ENCODE results near the gene LMF2. TPM values are rescaled to one million over a fixed set of nuclear protein-coding genes. Genes with fewer than 3 reads are reported as not detected.

The LMF2 gene
- total and polyA plus RNA-seq, 2 of the 4 experiments (the other 2 are of a cell fraction): 16.8 to 82.6 TPM

DNA sequence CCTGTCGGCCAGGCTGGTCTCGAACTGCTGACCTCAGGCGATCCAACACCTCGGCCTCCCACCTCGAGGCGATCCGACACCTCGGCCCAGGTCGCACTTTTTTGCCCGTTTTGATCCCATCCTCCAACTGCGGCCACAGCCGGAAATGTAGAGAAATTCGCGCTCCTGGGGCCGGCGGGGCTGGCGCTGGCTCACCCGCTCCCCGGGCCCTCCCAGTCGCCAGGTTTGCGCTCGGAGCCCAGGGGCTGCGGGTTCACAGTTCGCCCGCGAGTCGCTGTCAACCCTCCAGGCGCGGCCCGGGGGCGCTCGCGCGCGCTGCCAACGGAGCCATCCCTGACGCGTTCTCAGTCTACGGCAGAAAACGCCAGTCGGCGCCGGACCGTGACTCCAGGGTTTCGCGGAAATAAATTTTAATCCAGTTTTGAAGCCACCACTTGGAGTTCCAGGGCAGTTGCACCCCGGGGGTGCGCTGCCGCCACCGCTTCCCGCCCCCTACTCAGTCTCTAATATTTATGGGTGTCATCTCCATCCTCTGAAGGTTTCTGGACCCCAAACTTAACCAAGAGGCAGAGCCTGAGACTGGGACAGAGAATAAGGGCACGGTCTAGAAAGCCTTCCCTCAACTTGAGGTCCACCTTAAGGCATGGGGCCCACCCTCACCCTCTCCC is 36.7 kb upstream of the LMF2 start:
- Histone ChIP-seq H2AK9ac (replicated peaks; ENCODE audit: low read depth, low read length, poor library complexity) (peak overlapping the region; percentile 23), H3K4me2 (ENCODE audit: low read depth, low read length) (peak overlapping the region; percentile 61), H3K79me1 (ENCODE audit: low read depth in 1 of 2, low read length in 2 of 2) (no peaks in the 10 kb centered on the region), H3K56ac (ENCODE audit: extremely low read depth, insufficient read depth, low read length) (no peak overlapping the region), H3K9ac (ENCODE audit: low read depth, low read length) (no peak overlapping the region), H3K18ac (ENCODE audit: low read depth, low read length) (no peak overlapping the region), H3K23ac (ENCODE audit: low read depth, low read length) (peak overlapping the region; percentile 31), H4K20me1 (ENCODE audit: insufficient read depth, low read length) (no peaks in the 10 kb centered on the region), H2AFZ (replicated peaks; ENCODE audit: low read length, poor library complexity) (peak overlapping the region; percentile 74), H2BK15ac (ENCODE audit: low read depth, low read length) (peak overlapping the region; percentile 47; the same call in 1 of the 3 replicates), H3K27me3 (ENCODE audit: control insufficient read depth, insufficient read depth, low read length) (peaks cover 43% of the 10 kb centered on the region), H3K36me3 (ENCODE audit: control insufficient read depth, insufficient read depth, low read length) (no peaks in the 10 kb centered on the region), H4K91ac (ENCODE audit: insufficient read depth, low read depth, low read length) (peak overlapping the region; percentile 25), H4K5ac (ENCODE audit: low read depth, low read length) (no peak overlapping the region; the same call in 1 of the 2 replicates), H4K8ac (ENCODE audit: low read depth in 2 of 2, low read length in 2 of 2) (peak overlapping the region in 1 of 2 experiments; percentile 56; a peak in 1 of 4 replicates), H2AK5ac (ENCODE audit: low read depth, low read length) (peak overlapping the region; percentile 58), H3K4me1 (ENCODE audit: control insufficient read depth, insufficient read depth, low read length) (peaks cover 5% of the 10 kb centered on the region), H3K9me1 (ENCODE audit: insufficient read depth, low read length) (0 out of 2 replicates have a peak, but pooled peaks cover 2% of the 10 kb centered on the region), H2BK5ac (ENCODE audit: low read depth, low read length, poor library complexity, severe bottlenecking) (no peak overlapping the region), H3K27ac (ENCODE audit: insufficient read depth, low read length) (no peak overlapping the region), H2BK120ac (ENCODE audit: low read depth, low read length) (peak overlapping the region; percentile 45; the same call in 1 of the 2 replicates), H3K4me3 (ENCODE audit: insufficient read depth, low read depth, low read length) (0 out of 2 replicates have a peak overlapping the region, but pooled peaks have one; percentile 5), H2BK20ac (ENCODE audit: low read depth, low read length) (0 out of 2 replicates have a peak overlapping the region, but pooled peaks have one; percentile 0), H3K4ac (ENCODE audit: low read depth, low read length) (no peak overlapping the region), H3K9me3 (ENCODE audit: control insufficient read depth, insufficient read depth, low read length) (no peaks in the 10 kb centered on the region), H3K14ac (replicated peaks; ENCODE audit: low read depth, low read length) (no peak overlapping the region)
- dilution Hi-C loops (cut with HindIII; ENCODE audit: low sequenced_read_pairs, unreplicated experiment) (no loop called here), intact Hi-C loops (cut with micrococcal nuclease) (no loop called here), in situ Hi-C loops (cut with MboI; ENCODE audit: low sequenced_read_pairs) (no loop called here)
- ATAC-seq (ENCODE audit: low read depth) (peak; percentile 52; the same call in 1 of the 2 replicates), DNase-seq (peak; percentile 49)
- WGBS, 2 experiments (ENCODE audit: extremely low coverage in 2 of 2, insufficient read length in 1 of 2): 9% methylated on average over 33 of the region's 52 CpGs; no CpG with 5 or more reads in 1 of the 2 experiments
- POLR2A ChIA-PET (ENCODE audit: unreplicated experiment): no interaction called here
- CTCF ChIA-PET: no interaction called here
- no TSS peak for BruUV-seq (replicated peaks)
- TF ChIP-seq, protein P1, sequence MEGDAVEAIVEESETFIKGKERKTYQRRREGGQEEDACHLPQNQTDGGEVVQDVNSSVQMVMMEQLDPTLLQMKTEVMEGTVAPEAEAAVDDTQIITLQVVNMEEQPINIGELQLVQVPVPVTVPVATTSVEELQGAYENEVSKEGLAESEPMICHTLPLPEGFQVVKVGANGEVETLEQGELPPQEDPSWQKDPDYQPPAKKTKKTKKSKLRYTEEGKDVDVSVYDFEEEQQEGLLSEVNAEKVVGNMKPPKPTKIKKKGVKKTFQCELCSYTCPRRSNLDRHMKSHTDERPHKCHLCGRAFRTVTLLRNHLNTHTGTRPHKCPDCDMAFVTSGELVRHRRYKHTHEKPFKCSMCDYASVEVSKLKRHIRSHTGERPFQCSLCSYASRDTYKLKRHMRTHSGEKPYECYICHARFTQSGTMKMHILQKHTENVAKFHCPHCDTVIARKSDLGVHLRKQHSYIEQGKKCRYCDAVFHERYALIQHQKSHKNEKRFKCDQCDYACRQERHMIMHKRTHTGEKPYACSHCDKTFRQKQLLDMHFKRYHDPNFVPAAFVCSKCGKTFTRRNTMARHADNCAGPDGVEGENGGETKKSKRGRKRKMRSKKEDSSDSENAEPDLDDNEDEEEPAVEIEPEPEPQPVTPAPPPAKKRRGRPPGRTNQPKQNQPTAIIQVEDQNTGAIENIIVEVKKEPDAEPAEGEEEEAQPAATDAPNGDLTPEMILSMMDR (conservative IDR thresholded peaks at IDR 0.05; ENCODE audit: low read depth, low read length): peak; percentile 61
- TF ChIP-seq RFX5 (IDR thresholded peaks at IDR 0.05; ENCODE audit: low read depth, low read length) (no peak), RAD21 (IDR thresholded peaks at IDR 0.05; ENCODE audit: low read length) (peak; percentile 45), MXI1 (IDR thresholded peaks at IDR 0.05; ENCODE audit: borderline replicate concordance, low read depth, low read length) (no peak), BHLHE40 (IDR thresholded peaks at IDR 0.05; ENCODE audit: low read depth, low read length) (no peak), POLR2A (IDR thresholded peaks at IDR 0.05; ENCODE audit: low read depth, low read length) (no peak), MAFK (IDR thresholded peaks at IDR 0.05; ENCODE audit: low read depth, low read length) (no peak), MAZ (IDR thresholded peaks at IDR 0.05; ENCODE audit: borderline replicate concordance, low read depth, low read length) (no peak)
- TF ChIP-seq, protein P2, sequence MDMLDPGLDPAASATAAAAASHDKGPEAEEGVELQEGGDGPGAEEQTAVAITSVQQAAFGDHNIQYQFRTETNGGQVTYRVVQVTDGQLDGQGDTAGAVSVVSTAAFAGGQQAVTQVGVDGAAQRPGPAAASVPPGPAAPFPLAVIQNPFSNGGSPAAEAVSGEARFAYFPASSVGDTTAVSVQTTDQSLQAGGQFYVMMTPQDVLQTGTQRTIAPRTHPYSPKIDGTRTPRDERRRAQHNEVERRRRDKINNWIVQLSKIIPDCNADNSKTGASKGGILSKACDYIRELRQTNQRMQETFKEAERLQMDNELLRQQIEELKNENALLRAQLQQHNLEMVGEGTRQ (IDR thresholded peaks at IDR 0.05; ENCODE audit: low read depth, low read length): no peak
- TF ChIP-seq, protein P3, sequence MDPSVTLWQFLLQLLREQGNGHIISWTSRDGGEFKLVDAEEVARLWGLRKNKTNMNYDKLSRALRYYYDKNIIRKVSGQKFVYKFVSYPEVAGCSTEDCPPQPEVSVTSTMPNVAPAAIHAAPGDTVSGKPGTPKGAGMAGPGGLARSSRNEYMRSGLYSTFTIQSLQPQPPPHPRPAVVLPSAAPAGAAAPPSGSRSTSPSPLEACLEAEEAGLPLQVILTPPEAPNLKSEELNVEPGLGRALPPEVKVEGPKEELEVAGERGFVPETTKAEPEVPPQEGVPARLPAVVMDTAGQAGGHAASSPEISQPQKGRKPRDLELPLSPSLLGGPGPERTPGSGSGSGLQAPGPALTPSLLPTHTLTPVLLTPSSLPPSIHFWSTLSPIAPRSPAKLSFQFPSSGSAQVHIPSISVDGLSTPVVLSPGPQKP (IDR thresholded peaks at IDR 0.05; ENCODE audit: borderline replicate concordance, low read depth, low read length): no peak

All from IMR-90 (cell line).